Ovary (tissue), 9 donors: ENCODE measurements around the gene PPP1R18. TPM values are rescaled to one million over a fixed set of nuclear protein-coding genes. Genes with fewer than 3 reads are reported as not detected.
A peak's percentile ranks its signal among the peaks of the same experiment; 100 is the strongest.
"Not testable (repeated sequence)": the region's sequence is repeated elsewhere in the genome, so short reads cannot be mapped to it uniquely, and the experiment has no call there.

Source experiments
- DNase-seq, 5 donors: peaks; one replicate each; pipeline ENCODE4 v3.0.0-alpha.2; 2019 to 2020
- H3K27ac ChIP-seq, 2 donors: fragments of 200-600 bp; one replicate each; pipeline versions ENCODE4 v1.5.1 to v1.8.0; 2019 to 2022
- H3K27me3 ChIP-seq: fragments of 200-600 bp; one replicate; pipeline ENCODE4 v1.8.0; 2022
- H3K36me3 ChIP-seq: fragments of 200-600 bp; sonication (generic); one replicate; pipeline ENCODE4 v1.5.1; 2019
- H3K4me1 ChIP-seq: one replicate; pipeline ENCODE4 v1.8.1; 2013; ENCODE audit warnings: mild to moderate bottlenecking, moderate library complexity; ENCODE audit not compliant: insufficient read depth
- H3K4me3 ChIP-seq: fragments of 200-600 bp; sonication (generic); one replicate; pipeline ENCODE4 v1.5.1; 2017
- H3K9me3 ChIP-seq, 2 donors: fragments of 200-600 bp in 1 of 2; sonication (generic) in 1 of 2; one replicate each; pipeline versions ENCODE4 v1.5.1 to v1.8.1; 2013 to 2019; ENCODE audit warnings: mild to moderate bottlenecking in 1 of 2, moderate library complexity in 1 of 2
- EP300 ChIP-seq: sonication (generic); formaldehyde crosslinking; IDR thresholded peaks from one replicate; pipeline ENCODE4 v1.6.1; 2017; ENCODE audit warnings: antibody characterized with exemption
- POLR2A ChIP-seq: fragments of 450-650 bp; IDR thresholded peaks from one replicate; pipeline ENCODE4 v1.6.1; 2017; ENCODE audit warnings: antibody characterized with exemption, mild to moderate bottlenecking, moderate library complexity
- WGBS, 3 donors: extraction: QIAGEN DNeasy Blood & Tissue Kit in 1 of 3; methylation state at CpG; one replicate each; pipeline versions ENCODE4 v1.1.5 to v1.1.7; 2013 to 2017; 5-methylcytosine and 5-hydroxymethylcytosine counted together
- intact Hi-C, 4 donors: fragments of 100-400 bp; cut with DNase I; formaldehyde crosslinking; loops; one replicate each; pipeline versions ENCODE4 v1.11.0 to v1.15.1; 2022 to 2023
- polyA plus RNA-seq, 2 donors: library from polyadenylated mRNA; stranded (reverse); fragments of 200-250 nt in 1 of 2; fragments of 350-450 nt in 1 of 2; fragmentation: Illumina TruSeq in 1 of 2; extraction: RNeasy Lipid Tissue Mini Kit (QIAGEN cat#74804) in 1 of 2; gene quantifications; one replicate each; pipeline ENCODE4 v1.2.3, GENCODE V29; 2013 to 2014
- total RNA-seq, 7 donors: library from RNA; depleted of rRNA in 2 of 7; stranded (reverse); fragments of >200 nt in 2 of 7; fragmentation: NEBNext Ultra II Directional in 3 of 7; extraction: Animal tissue kit (Norgen Biotek cat#: 25700) in 3 of 7; gene quantifications; one replicate each; pipeline versions ENCODE4 v1.1.0 to v1.2.4, GENCODE V29; 2016 to 2023
- TF ChIP-seq, protein P1 (sequence below), 3 donors: fragments of 450-650 bp in 2 of 3; fragments of 200-600 bp in 1 of 3; IDR thresholded peaks; one replicate each; pipeline versions ENCODE4 v1.5.1 to v1.8.0; 2016 to 2022; ENCODE audit warnings: antibody characterized with exemption in 3 of 3, mild to moderate bottlenecking in 1 of 3
- donor health status: DM: no; HTN: no; CAD: no; lungs with moderate emphysema.
- donor health status: DM: no; HTN: no; CAD: no.
- donor health status: Bipolar disorder and iron deficiency.
- donor health status: DM: yes; HTN: yes; CAD: no.
- donor health status: DM: no; HTN: no; CAD: no.
- donor health status: DM: yes; HTN: yes; CAD: no.

PPP1R18 gene
- total and polyA plus RNA-seq, 9 donors: 14.7 to 95.9 (median 56.0) TPM

DNA sequence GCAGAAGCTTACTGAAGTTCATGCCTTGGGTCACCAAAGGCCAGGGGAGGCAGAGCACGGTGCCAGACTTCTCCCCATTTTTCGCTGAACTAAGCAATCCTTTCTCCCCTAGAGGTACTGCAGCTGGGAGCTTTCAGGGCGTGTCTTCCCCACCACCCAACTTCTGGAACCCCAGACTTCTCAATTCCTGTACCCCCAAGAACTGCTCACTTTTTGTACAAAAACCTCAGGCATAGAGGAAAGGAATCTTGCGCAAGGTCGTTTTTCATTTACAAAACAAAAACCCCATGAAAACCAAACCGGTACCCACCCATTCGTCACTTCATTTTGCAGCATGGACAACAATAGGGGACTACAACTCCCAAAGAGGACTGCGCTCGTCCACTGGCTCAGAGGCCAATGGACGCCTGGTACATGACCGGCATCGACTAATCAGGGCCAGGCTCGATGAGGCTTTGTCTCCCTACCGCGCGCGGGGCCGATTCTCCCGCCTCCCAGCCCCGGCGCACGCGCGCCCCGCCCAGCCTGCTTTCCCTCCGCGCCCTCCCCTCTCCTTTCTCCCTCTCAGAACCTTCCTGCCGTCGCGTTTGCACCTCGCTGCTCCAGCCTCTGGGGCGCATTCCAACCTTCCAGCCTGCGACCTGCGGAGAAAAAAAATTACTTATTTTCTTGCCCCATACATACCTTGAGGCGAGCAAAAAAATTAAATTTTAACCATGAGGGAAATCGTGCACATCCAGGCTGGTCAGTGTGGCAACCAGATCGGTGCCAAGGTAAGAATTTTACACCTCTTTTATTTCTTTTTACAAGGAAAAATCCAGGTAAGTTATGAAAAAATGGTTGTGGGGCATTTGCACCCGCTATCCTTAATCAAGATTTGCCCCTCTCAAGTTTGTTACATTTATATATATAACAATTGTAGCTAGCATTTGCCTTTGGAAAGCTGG, 33.6 kb upstream of the PPP1R18 start, which contains the start of gene TUBB:
TSS of gene TUBB (plus strand) at position 562 of the 947 bp plus-strand sequence. CDS start at position 717, 155 bp downstream.
- Histone ChIP-seq H3K36me3 (no peaks in the 10 kb centered on the region), H3K9me3 (no peaks in the 10 kb centered on the region), H3K4me1 (peaks cover 2% of the 10 kb centered on the region), H3K27me3 (no peaks in the 10 kb centered on the region), H3K4me3 (peak within 1 kb of the TSS; percentile 89), H3K27ac (peak within 1 kb of the TSS; percentile 73 to 94)
- intact Hi-C loops: loop anchor here in 3 of 4 donors (2.0 kb wide), 1 partner anchor 33 kb away; the partner anchor contains the start of gene PPP1R18 (in 3 of the 3)
- TF ChIP-seq, protein P1, sequence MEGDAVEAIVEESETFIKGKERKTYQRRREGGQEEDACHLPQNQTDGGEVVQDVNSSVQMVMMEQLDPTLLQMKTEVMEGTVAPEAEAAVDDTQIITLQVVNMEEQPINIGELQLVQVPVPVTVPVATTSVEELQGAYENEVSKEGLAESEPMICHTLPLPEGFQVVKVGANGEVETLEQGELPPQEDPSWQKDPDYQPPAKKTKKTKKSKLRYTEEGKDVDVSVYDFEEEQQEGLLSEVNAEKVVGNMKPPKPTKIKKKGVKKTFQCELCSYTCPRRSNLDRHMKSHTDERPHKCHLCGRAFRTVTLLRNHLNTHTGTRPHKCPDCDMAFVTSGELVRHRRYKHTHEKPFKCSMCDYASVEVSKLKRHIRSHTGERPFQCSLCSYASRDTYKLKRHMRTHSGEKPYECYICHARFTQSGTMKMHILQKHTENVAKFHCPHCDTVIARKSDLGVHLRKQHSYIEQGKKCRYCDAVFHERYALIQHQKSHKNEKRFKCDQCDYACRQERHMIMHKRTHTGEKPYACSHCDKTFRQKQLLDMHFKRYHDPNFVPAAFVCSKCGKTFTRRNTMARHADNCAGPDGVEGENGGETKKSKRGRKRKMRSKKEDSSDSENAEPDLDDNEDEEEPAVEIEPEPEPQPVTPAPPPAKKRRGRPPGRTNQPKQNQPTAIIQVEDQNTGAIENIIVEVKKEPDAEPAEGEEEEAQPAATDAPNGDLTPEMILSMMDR (IDR thresholded peaks at IDR 0.05): peak in 1 of 3 donors; percentile 23
- TF ChIP-seq POLR2A (peak; percentile 78), EP300 (no peak)
- 0 to 1% (median 1%) methylated on average over 38 of the region's 38 CpGs for WGBS, 3 donors
- DNase-seq: peak; percentile 94 to 97 (median 96)

DNA sequence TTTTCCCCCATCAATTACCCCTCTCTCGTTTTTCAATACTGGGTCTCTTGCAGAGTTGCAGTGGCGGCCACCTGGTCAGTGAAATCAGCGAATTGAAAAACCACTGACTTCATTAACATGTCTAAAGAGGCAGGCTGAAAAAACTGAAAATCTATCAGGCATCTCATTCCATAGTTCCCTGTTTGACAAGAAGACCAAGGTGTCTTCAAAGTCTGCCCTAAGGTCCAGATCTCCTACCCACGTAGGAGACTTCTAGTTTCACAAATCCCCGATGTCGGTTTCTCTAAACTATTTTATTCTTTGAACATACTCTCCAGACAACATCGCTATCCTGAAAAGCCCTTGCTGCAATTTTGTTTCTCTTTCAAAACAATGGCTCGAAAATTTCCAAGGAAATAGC, 32.9 kb upstream of the PPP1R18 start:
- DNase-seq: no peak
- Histone ChIP-seq H3K36me3 (no peaks in the 10 kb centered on the region), H3K27ac (peak overlapping the region; percentile 66 to 73), H3K9me3 (no peaks in the 10 kb centered on the region), H3K4me3 (peak overlapping the region; percentile 39), H3K27me3 (no peaks in the 10 kb centered on the region), H3K4me1 (peaks cover 2% of the 10 kb centered on the region)
- no peak for TF ChIP-seq POLR2A
- intact Hi-C loops: no loop called here
- 17 to 18% (median 17%) methylated on average over 8 of the region's 8 CpGs for WGBS, 3 donors

DNA sequence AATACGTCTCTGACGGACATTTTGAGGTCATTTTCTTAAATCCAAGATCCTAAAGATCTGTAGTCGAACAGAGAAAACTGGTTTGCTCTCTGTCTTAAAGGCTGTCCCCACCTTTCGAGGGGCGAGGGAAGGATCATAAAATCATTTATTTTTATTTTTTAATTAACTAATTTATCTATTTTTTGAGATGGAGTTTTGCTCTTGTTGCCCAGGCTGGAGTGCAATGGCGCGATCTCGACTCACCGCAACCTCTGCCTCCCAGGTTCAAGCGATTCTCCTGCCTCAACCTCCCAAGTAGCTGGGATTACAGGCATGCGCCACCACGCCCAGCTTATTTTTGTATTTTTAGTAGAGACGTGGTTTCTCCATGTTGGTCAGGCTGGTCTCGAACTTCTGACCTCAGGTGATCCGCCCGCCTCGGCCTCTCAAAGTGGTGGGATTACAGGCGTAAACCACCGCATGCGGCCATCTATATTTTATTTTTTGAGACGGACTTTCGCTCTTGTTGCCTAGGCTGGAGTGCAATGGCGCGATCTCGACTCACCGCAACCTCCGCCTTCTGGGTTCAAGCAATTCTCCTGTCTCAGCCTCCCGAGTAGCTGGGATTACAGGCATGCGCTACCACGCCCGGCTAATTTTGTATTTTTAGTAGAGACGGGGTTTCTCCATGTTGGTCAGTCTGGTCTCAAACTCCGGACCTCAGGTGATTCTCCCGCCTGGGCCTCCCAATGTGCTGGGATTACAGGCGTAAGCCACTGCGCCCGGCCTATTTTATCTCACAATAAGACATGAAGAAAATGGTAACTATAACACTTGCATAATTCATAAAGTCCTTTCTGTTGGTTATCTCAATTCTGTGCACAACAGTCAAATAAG, 31.6 kb upstream of the PPP1R18 start:
- DNase-seq: peak in 1 of 5 donors; percentile 51
- H3K4me3 ChIP-seq: peak overlapping the region; percentile 47
- intact Hi-C loops: not testable (repeated sequence)

DNA sequence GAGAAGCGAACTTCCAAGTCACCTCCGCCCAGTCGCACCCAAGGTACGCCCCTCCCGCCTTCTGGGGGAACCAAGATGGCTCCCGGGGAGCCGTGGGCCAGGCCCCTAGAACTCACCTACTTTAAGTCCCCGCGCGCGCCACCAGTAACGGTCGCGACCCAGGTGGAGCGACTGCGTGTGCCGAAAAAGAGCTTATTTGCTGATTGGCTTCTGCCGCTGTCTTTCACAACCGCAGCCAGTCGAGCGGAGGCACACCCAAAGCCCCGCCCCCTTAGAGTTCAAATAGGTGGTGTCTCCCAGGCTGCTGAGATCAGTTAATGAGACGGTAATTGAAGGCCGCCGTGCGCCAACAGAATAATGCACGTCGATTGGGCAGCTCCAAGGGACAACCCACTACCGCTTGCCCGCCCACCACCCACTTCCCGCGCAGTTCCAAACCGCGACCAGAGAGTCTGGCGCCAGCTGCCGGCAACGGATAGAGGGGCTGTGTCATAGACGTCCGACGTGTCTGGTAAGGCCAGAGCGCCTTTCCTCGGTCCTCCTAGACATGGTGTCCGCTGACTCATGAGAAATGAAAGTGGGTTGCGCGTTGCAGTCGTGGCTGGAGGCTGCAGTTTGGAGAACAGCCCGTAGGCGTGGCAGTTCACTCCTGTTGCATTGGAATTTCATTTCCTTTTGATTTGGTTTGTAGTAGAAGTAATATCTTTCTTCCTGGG, 30.8 kb upstream of the PPP1R18 start, which contains the start of gene MDC1:
TSS of gene MDC1 (minus strand) at position 153 of the 716 bp plus-strand sequence. CDS start 2,106 bp downstream, outside the sequence.
- Histone ChIP-seq H3K36me3 (no peaks in the 10 kb centered on the region), H3K4me3 (peak within 1 kb of the TSS; percentile 49), H3K4me1 (peaks cover 2% of the 10 kb centered on the region), H3K27me3 (no peaks in the 10 kb centered on the region), H3K27ac (peak within 1 kb of the TSS; percentile 98), H3K9me3 (no peaks in the 10 kb centered on the region)
- WGBS, 3 donors: 0 to 1% (median 1%) methylated on average over 45 to 48 of the region's 48 CpGs
- DNase-seq: peak; percentile 99 to 100 (median 99)
- intact Hi-C loops: no loop called here
- TF ChIP-seq, protein P1 (IDR thresholded peaks at IDR 0.05): peak; percentile 18 to 56 (median 49)
- TF ChIP-seq POLR2A (peak; percentile 57), EP300 (peak; percentile 78)

More for the DNA sequence above, 31.6 kb upstream of the PPP1R18 start:
- H3K36me3 ChIP-seq, H3K9me3 ChIP-seq, H3K27me3 ChIP-seq, H3K4me1 ChIP-seq: not testable (repeated sequence)
- WGBS, 3 donors: 74 to 78% (median 77%) methylated on average over 37 of the region's 37 CpGs
- H3K27ac ChIP-seq: peak overlapping the region; percentile 23 to 98

DNA sequence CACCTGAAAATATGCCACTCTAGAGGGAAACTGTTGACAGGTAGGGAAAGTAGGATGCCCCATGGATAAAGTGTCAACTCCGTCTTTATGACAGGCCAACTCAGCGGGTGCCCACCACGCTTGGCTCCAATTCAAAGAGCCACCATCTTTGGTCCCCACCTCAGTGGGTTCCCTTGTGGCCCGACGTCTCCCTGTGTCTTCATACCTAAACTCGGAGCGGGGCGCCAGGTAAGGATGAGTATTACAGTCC, 30.4 kb upstream of the PPP1R18 start:
- Histone ChIP-seq H3K27me3 (no peaks in the 10 kb centered on the region), H3K9me3 (no peaks in the 10 kb centered on the region), H3K4me3 (peak overlapping the region; percentile 49), H3K36me3 (no peaks in the 10 kb centered on the region), H3K4me1 (peaks cover 2% of the 10 kb centered on the region), H3K27ac (peak overlapping the region; percentile 98)
- WGBS, 3 donors: 2 to 3% (median 3%) methylated on average over 8 of the region's 8 CpGs
- no peak for DNase-seq
- TF ChIP-seq EP300: no peak
- TF ChIP-seq, protein P1 (IDR thresholded peaks at IDR 0.05): no peak
- intact Hi-C loops: no loop called here
